ENCODE results near the gene TENM3.

- TF ChIP-seq CTCF (IDR thresholded peaks at IDR 0.05) (no peak), POLR2A (IDR thresholded peaks at IDR 0.05) (no peak), POLR2AphosphoS5 (IDR thresholded peaks at IDR 0.05) (no peak)
Observed at GRCh38 chr4:182267048-182267447, 23.8 kb downstream of the TENM3 start.
